OCI-LY1 (cell line): Measurements from ENCODE around the gene IRAK1.

Source experiments
- EZH2 ChIP-seq: fragments of 200-600 bp; sonication (generic), shearing (Covaris generic); IDR thresholded peaks from 2 replicates; pipeline ENCODE4 v1.8.0; 2017; ENCODE audit warnings: borderline replicate concordance, mixed run types, mild to moderate bottlenecking, antibody characterized with exemption, low read length, moderate library complexity, mixed read lengths
- TF ChIP-seq, protein P1 (sequence below): fragments of 200-600 bp; sonication (generic), shearing (Covaris generic); IDR thresholded peaks from 2 replicates; pipeline ENCODE4 v1.5.1; 2017; ENCODE audit warnings: mild to moderate bottlenecking, antibody characterized with exemption, low read length, moderate library complexity, mixed read lengths

DNA sequence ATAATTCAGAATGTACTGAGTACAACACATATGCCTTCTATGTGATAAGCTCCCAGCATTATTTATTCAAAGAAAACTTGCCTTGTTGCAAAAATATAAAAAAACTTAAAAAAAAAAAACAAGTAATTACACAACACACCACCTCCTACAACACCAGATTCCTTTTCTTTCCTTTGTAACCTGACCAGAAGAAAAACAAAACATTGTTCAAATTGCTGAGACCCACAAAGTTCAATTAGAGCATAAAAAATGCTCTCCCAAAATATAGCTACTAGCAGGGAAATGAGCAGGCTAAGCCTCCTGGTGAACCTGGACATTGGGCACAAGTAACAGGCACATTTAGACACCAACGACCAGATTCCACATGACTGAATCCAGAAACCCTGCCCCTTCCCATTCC is 39.5 kb upstream of the IRAK1 start:
- TF ChIP-seq, protein P1, sequence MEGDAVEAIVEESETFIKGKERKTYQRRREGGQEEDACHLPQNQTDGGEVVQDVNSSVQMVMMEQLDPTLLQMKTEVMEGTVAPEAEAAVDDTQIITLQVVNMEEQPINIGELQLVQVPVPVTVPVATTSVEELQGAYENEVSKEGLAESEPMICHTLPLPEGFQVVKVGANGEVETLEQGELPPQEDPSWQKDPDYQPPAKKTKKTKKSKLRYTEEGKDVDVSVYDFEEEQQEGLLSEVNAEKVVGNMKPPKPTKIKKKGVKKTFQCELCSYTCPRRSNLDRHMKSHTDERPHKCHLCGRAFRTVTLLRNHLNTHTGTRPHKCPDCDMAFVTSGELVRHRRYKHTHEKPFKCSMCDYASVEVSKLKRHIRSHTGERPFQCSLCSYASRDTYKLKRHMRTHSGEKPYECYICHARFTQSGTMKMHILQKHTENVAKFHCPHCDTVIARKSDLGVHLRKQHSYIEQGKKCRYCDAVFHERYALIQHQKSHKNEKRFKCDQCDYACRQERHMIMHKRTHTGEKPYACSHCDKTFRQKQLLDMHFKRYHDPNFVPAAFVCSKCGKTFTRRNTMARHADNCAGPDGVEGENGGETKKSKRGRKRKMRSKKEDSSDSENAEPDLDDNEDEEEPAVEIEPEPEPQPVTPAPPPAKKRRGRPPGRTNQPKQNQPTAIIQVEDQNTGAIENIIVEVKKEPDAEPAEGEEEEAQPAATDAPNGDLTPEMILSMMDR: no peak
- no peak for TF ChIP-seq EZH2
